ENCODE data around the gene PET100. TPM values are rescaled to one million over a fixed set of nuclear protein-coding genes. Genes with fewer than 3 reads are reported as not detected.

Gene PET100
- total RNA-seq, 1 experiment from 2014 or later: 129 TPM

GRCh38 chr19:7602240-7602934 is 27.2 kb upstream of the PET100 start:
- ChIA-PET POLR2A (ENCODE audit: low non-redundant PET) (no interaction called here), CTCF (interaction anchor here (1.0 kb wide), 1 partner anchor 34 kb away, joined by 13 read pairs; no protein-coding TSS in a partner anchor)
- TF ChIP-seq EZH2 (IDR thresholded peaks at IDR 0.05; ENCODE audit: borderline replicate concordance, low read depth, low read length, poor library complexity, severe bottlenecking) (no peak), CTCF (conservative IDR thresholded peaks at IDR 0.05; ENCODE audit: low read depth, low read length) (no peak)
- H3K9me3 ChIP-seq (ENCODE audit: low read depth, low read length, poor library complexity, severe bottlenecking): no peaks in the 10 kb centered on the region
- H3K4me3 ChIP-seq (ENCODE audit: low read depth, low read length, poor library complexity, severe bottlenecking): no peak overlapping the region
- H3K4me1 ChIP-seq (ENCODE audit: insufficient read depth, low read length, poor library complexity, severe bottlenecking): no peaks in the 10 kb centered on the region
- no peak overlapping the region for H3K27ac ChIP-seq (ENCODE audit: low read depth, low read length, poor library complexity, severe bottlenecking)
- no peak for DNase-seq (ENCODE audit: low spot score)
- BruUV-seq (replicated peaks): no TSS peak
- no peaks in the 10 kb centered on the region for H3K36me3 ChIP-seq (ENCODE audit: insufficient read depth, low read length, poor library complexity, severe bottlenecking)
- peaks cover 13% of the 10 kb centered on the region for H3K27me3 ChIP-seq (replicated peaks; ENCODE audit: insufficient read depth, low read depth, low read length, poor library complexity)
- intact Hi-C loops (cut with micrococcal nuclease; ENCODE audit: unreplicated experiment): no loop called here

GRCh38 chr19:7602935-7603497 is 26.6 kb upstream of the PET100 start:
- TF ChIP-seq CTCF (conservative IDR thresholded peaks at IDR 0.05; ENCODE audit: low read depth, low read length): no peak
- no peak for TF ChIP-seq EZH2 (IDR thresholded peaks at IDR 0.05; ENCODE audit: borderline replicate concordance, low read depth, low read length, poor library complexity, severe bottlenecking)
- H3K36me3 ChIP-seq (ENCODE audit: insufficient read depth, low read length, poor library complexity, severe bottlenecking): no peaks in the 10 kb centered on the region
- ChIA-PET POLR2A (ENCODE audit: low non-redundant PET) (no interaction called here), CTCF (no interaction called here)
- intact Hi-C loops (cut with micrococcal nuclease; ENCODE audit: unreplicated experiment): no loop called here
- DNase-seq (ENCODE audit: low spot score): no peak
- H3K9me3 ChIP-seq (ENCODE audit: low read depth, low read length, poor library complexity, severe bottlenecking): no peaks in the 10 kb centered on the region
- H3K4me3 ChIP-seq (ENCODE audit: low read depth, low read length, poor library complexity, severe bottlenecking): no peak overlapping the region
- no TSS peak for BruUV-seq (replicated peaks)
- H3K27ac ChIP-seq (ENCODE audit: low read depth, low read length, poor library complexity, severe bottlenecking): no peak overlapping the region
- no peaks in the 10 kb centered on the region for H3K4me1 ChIP-seq (ENCODE audit: insufficient read depth, low read length, poor library complexity, severe bottlenecking)
- peaks cover 7% of the 10 kb centered on the region for H3K27me3 ChIP-seq (replicated peaks; ENCODE audit: insufficient read depth, low read depth, low read length, poor library complexity)

- TF ChIP-seq CTCF (conservative IDR thresholded peaks at IDR 0.05; ENCODE audit: low read depth, low read length) (no peak), EZH2 (IDR thresholded peaks at IDR 0.05; ENCODE audit: borderline replicate concordance, low read depth, low read length, poor library complexity, severe bottlenecking) (no peak)
Measured at GRCh38 chr19:7603919-7604318, 25.7 kb upstream of the PET100 start.

More at GRCh38 chr19:7603919-7604318, 25.7 kb upstream of the PET100 start:
- no peak overlapping the region for H3K4me3 ChIP-seq (ENCODE audit: low read depth, low read length, poor library complexity, severe bottlenecking)
- H3K4me1 ChIP-seq (ENCODE audit: insufficient read depth, low read length, poor library complexity, severe bottlenecking): no peaks in the 10 kb centered on the region
- ChIA-PET POLR2A (ENCODE audit: low non-redundant PET) (no interaction called here), CTCF (no interaction called here)
- no TSS peak for BruUV-seq (replicated peaks)
- H3K36me3 ChIP-seq (ENCODE audit: insufficient read depth, low read length, poor library complexity, severe bottlenecking): no peaks in the 10 kb centered on the region
- DNase-seq (ENCODE audit: low spot score): no peak
- H3K27me3 ChIP-seq (replicated peaks; ENCODE audit: insufficient read depth, low read depth, low read length, poor library complexity): no peaks in the 10 kb centered on the region
- no peak overlapping the region for H3K27ac ChIP-seq (ENCODE audit: low read depth, low read length, poor library complexity, severe bottlenecking)
- no peaks in the 10 kb centered on the region for H3K9me3 ChIP-seq (ENCODE audit: low read depth, low read length, poor library complexity, severe bottlenecking)
- intact Hi-C loops (cut with micrococcal nuclease; ENCODE audit: unreplicated experiment): no loop called here
